Activated naive CD4-positive, alpha-beta T cell treated with Interleukin-2 at 50 U/mL for 16 hours (primary cell): ENCODE results near the gene PPARGC1A.

ENCODE experiments used
- DNase-seq: peaks from one replicate; pipeline ENCODE4 v3.0.0-alpha.2; 2020

Gene PPARGC1A

DNA sequence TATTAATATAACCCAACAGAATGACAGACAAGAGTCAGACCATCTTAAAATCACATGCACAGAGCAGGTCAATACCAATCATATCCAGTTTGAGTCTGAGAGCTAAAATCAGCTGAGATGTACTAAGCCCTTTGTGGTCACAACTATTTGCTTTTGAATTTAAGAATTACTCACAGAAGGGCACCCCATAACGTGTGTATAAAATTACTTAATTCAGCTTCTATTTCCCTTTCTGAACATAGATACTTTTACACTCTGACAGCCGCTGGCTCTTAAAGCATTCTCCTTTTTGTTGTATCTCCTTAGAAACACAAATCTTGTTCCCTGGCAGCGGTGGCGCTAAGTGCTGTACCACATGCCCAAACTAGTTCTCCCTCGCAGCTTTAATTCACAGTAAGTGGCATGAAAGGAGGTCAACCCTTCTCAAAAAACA, 14.8 kb upstream of the PPARGC1A start:
- DNase-seq, result no peak

DNA sequence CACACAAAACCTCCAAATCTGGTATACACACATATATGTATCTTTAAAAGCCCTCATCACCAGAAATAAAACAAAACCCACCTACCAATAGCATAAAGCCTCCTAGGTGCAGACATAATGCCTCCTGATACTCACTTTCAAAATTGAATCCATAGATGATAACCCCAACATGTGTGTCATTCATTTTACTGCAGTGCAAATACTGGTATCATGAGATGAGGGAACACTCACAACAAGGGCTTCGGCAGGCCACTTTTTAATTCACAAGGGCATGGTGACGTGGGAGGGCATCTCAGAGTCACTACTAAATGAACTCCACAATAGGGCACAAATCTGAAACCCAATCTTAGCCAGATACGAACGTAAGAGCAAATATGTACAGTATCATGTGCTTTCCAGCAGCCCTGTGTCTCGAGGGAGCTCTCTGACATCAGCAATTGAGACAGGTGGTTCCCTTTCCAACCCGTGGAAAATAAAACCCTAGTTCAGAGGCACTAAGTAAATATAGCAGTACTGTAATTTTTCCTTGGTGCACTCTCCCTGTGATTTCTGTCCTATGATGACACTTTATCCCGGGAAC, 14.1 kb upstream of the PPARGC1A start:
- no peak for DNase-seq

DNA sequence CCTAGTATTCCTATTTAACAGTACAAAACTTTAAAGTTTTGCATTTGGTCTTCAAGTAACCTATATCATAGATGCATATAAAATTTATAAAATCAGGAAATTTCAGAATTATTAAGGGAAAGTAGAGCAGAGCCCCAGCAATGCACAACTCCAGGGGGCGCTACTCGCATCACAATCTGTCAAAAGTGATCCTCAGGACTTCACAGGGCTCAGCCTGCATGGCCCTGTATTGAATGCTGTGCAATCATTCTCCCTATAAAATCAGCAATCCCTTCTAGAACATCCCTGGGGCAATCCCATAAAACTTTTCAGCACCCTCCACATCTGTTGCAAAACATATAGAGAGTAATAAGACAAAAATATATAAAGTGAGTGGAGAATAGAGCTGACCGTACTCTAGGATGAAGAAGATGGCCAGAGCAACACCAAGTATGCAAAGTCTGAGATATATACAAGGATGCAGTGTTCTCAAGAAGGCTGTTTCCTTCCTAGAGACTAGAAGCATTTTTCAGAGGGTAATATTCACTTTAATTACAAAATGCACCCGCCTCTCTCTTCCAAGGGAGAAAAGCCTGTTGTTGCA, 12.5 kb upstream of the PPARGC1A start:
- DNase-seq, result no peak

DNA sequence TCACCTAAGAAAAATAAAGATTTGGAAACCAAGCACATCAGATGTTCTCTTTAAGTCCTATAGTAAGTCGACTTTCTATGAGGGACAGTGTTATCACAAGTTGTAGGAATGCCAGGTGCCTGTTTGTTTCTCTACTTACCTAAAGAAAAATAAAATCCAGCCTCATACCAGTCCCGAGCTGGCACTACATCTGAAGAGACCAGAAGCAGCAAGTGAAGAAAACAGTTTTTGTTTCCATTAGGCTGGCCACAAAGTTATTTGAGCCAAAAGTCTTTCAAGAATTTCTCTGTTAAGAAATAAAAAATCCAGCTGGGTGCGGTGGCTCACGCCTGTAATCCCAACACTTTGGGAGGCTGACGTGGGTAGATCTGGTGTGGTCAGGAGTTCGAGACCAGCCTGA, 10.8 kb upstream of the PPARGC1A start:
- DNase-seq, result no peak

DNA sequence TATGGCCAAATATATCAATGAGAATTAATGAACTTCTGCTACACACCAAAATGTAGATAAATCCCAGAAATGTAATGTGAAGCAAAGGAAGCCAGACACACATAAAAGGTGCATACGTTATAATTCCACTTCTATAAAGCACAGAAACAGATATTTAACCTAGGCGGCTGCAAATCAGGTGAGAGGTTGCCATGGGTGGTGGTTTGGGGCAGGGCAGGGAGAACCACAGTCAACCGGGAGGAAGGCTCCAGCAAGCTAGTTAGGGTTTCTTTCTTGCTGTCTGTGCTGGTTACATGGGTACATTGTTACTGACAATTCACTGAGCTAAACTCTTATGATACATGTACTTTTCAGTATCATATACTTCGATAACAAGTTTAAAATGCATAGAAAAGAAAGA, 9.7 kb upstream of the PPARGC1A start:
- no peak for DNase-seq

DNA sequence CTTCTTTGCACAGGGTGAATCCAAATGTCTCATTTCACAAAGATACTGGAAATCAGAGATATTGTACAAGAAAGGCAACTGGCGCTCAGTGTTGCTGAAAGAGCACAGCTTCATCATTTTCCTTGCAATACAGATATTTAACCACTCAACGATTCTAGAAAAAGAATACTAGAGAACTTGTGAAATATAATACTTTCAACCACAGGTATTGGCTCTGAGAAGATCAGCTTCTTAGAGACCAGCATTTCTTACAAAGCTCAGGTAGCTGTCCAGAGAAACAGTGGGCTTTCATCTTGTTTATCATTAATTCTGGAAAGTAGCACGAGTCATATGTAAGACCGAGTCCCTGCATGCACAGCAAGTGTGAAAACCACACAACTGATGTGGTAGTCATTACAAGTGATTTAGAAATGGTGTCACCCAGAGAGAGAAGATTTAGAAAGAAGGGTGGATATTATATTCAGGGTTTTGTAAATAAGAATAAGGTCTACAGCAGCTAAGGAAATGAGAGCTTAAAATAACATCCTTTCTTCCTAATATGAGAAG, 7.8 kb upstream of the PPARGC1A start:
- no peak for DNase-seq

DNA sequence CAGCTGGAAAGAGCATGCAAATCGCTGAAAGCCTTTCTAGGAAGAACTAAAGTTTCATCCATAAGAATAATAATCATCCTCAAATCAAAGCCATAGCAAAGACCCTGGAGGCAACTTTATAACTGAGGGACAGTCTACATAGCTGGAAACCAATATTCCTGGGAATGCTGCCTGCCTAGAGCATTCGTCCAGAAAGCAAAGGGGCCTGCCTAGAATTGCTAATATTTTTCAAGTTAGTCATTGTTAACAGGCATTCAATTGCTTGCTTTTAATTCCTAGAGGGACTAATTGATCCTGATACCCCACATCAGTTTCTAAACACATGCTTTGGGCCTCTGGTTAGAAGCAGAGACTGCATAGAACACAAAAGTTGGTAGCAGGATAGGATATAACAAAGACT, 4.2 kb upstream of the PPARGC1A start:
- DNase-seq, result no peak

DNA sequence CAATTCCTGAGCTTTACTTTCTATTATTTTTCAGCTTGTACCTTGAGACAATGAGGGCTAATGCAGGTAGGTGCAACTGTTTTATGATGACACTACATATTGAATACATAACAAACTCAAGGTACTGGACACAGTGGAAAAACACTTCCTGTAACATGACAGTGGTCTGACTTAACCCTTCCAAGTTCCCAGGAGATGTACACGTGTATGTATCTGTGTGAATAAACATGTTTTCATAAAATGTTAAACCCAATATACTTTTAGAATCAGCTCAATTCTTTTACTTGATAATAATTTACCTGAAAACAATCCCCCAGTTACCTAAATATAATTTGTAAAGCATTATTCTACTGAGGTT, 1.2 kb upstream of the PPARGC1A start:
- no peak for DNase-seq

DNA sequence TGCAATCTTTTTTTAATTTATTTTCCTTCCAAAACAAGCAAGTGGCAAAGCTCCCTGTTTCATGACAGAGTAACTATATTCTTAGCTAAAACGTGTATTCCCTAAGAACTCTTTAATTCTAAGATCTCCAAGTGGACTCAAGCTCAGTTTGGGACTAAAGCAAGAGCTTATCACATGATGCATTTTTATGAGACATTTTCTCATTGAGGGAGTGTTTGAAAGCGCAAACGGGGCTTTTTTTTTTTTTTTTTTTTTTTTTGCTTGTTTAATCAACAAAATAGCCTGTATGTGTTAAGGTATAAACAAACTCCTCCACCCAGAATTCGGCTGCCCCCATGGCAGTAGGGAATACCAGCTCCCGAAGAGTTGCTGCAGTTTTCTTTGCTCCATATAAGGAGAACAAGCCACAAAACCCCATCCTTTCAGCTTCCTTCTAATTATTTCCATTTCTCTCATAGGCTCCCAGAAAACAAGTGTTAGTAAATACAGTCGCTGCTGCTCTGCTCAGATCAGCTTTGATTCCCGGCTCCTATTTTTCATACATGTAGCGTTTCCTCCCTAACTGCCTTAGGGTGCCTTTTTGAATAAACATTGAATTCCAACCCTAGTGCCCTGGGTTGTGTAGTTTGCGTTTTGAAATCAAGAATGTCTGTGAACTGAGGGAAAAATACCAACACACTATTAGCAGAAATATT, 669 bp upstream of the PPARGC1A start:
- no peak for DNase-seq

DNA sequence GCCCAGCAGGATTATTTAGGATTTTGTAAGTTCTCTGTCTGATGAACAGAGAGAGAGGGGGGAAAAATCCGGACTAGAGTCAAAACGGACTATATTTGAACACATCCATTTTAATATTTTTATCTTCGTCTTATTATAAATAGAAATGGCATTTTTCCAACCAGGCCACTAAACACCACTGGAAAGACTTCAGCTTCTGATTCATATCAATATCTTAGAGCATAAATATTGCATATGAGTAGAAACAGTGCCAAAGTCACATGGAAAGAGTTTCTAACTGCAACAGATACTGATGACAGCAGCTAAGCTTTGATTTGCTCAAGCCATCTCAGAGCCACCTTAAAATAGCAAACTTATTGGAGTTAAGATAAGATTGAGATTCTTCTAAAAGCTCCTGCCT, 456 bp downstream of the PPARGC1A start:
- no peak for DNase-seq

DNA sequence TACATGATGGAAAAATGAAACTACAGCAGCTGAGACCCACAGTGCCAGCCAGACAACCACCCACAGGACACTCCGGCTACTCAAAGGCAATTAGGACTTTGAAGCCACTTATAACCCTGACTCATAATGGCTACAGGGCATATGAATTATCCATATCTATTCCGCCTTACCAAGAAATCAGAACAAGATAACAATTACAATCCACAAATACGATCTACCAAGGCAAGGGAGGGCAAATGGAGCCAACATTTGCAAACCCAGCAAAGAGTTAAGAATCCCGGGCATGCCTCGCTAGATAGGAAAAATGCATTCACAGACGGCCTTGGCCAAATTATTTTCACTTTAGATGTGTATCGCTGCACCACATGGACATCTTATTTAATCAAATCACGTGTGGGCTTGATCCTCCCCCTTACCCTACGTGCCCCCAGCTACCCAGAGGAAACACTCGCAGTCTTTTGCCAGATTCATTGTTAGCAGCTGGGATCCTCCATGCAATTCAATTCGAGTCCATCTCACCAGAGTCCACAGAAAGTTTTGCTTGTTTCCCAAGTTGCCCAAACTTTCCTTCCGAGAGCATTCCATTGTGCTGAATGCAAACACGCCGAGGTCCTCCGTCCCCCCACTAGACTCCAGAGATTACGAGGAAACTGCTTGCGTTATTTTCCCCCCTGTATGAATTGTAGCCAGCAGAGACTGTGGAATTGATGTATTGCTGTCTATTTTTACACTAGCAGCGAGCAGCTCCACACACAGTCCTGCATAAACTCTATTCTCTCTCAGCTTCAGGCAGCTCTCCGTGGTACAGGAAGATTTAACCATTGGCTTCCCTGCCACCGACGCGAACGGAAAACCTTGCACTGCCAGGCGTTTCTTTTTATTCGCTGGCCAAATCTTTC, 1.2 kb downstream of the PPARGC1A start:
- no peak for DNase-seq

DNA sequence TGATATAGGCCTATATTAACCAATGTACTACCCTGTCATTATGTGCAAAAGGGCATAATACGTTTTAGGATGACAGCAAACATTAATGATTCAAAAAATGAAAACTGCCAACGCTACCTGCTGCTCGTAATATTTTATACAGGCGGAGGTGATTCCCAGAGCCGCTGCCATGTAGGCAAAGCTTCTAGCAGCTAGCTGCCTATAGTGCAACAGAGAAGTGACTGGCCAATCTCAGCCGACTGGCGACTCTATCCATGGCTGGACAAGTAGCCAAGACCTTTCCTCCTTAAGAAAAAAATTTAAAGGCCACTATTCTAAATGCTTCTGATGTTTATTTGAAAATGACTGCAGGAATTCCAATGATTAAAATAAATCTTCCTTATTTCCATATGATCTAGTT, 1.9 kb downstream of the PPARGC1A start:
- no peak for DNase-seq

DNA sequence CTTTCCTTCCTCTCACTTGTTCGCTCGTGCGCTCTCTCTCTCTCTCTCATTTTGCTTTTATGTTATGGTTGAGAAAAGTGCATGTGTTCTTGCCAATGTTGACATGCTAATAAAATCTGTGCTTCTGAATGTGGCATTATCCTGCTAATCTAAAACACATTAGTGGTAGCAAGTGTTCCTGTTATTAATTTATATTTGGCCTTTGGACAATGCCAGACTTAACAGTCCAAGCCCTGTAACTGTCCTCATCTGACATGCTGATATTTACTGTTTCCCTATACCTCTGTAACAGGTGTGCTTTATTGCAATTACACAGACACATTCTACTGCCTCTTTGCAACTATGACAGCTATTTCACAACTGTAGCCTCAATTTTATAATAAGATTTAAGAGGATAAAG, 2.7 kb downstream of the PPARGC1A start:
- DNase-seq, result no peak

DNA sequence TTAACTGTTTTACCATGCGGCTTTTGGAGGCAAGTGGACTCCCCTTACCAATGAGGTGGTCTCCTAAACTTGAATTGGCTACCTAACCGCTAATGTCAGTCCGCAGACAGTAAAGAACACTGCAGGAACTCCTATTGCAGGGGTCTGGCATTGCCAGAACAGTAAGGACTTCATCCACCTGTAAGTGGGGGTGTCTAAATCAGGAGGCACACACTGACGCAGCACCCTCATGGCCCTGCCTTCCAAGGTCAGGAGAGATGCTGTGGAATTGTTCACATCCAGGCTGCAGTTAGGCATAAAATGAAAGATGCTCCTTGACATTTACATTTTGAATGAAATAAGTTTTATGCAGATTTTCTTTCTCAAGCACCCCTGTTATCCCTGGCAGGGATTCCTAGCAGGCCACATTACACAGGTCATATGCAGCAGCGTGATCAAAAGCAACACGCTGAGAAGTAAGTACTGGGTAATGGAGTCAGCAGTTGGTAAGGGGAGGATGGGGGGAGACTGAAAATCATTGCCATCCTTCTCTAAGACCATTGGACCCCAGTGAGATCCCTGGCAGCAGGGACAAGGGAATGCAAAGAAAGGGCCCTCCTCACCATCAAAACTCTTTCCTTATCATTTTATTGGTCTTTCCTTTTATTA, 3.8 kb downstream of the PPARGC1A start:
- DNase-seq, result no peak

DNA sequence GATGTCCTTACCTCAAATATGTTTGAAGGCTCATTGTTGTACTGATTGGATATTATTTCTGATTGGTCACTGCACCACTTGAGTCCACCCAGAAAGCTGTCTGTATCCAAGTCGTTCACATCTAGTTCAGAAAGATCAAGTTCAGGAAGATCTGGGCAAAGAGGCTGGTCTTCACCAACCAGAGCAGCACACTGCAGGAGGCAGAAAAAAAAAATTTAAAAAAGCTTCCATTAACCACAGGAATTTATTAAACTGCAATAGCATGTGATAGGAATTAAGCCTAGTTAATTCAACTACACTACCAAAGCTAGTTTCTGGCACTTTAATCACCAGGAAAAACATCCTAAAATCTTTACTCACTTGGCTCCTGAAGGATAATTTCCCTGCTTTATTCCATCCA, 5.1 kb downstream of the PPARGC1A start:
- DNase-seq, result no peak

DNA sequence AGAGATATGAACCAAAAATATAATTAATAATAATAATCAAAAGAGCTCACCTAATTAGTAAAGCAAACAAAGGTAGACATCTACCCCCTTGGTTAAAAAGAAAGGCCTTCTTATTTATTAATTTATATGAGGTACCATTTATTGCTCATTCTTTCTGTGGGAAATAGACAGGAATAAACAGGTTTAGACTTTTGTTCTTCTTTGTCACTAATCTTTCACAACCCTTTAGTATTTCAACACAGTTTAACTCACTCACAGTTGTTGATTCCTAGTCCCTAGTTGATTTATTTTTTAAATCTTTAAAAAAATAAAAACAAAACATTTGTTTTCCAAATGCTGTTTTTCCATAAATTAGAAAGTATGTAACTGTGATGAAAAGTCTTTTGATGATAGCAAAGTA, 5.6 kb downstream of the PPARGC1A start:
- no peak for DNase-seq

DNA sequence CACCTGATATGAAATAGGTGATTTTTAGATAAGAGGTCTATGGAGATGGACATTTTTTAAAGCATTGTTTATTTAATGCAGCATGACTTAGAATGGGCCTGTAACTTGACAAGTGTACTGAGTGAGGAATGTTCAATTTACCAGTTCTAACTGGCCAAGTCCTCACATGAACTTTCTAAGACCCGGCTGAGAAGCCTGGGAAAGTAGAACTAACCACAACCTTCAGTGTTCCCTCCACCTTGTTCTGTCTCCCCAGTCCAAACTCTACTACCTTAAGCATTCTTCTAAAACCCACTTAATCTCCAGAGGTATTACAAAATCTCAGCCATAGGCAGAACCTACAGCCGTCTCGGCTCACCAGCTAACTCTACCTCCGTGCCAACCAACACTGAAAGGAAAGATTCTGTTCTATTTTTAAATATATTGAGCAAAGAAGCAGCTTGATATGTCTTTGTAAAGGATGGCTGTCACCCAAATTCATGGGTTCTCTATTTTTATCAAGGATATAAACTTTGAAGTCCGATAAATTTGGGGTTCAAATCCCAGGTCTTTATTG, 6.8 kb downstream of the PPARGC1A start:
- no peak for DNase-seq

DNA sequence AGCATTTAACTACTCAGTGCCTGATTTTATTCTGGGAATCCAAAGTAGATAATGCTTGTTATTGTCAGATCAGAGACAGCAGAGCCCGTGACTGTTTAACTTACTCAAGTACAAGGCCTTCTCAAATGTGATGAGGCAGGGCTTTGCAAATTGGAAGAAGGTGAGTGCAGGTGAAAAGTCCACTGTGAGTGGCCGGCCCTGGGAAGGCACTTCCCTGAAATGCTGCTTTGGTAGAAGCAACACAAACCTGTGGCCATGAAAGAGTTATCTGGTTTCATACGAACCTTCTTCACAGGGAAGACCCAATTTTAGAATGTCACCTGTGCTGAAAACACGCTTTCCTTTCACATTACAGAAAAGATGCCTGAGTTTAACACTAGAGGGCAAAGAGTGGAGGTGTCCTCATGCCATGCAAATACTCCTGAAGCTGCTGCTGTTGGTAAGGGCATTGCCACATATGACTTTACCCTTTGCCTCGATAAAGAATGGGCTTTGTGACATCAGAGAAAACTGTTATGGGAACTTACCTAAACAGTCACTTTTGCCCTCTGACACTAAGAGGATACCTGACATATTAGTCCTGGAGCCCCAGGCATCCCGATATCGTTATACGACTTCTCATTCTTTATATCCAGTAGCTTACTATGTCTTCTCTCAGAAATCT, 8.0 kb downstream of the PPARGC1A start:
- DNase-seq, result no peak

DNA sequence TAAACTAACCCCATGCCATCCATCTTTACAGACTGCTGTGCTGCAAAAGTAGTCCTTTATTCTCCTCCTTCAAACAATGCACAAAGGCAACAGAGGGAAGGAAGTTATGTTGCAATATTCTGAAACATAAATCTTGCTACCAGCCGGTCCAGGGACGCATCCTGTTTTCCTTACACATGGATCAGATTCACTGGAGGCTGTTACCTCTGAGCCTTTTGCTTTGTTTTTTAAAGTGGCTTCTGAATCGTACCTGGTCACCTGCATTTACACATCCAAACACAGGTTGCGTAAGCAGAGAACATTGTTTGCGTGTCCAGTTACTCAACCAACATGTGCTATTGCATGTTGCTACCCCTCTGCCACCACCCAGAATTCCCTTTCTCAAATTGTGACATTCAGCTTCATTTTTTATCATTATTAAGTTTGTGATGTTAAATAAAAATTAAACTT, 8.8 kb downstream of the PPARGC1A start:
- no peak for DNase-seq

DNA sequence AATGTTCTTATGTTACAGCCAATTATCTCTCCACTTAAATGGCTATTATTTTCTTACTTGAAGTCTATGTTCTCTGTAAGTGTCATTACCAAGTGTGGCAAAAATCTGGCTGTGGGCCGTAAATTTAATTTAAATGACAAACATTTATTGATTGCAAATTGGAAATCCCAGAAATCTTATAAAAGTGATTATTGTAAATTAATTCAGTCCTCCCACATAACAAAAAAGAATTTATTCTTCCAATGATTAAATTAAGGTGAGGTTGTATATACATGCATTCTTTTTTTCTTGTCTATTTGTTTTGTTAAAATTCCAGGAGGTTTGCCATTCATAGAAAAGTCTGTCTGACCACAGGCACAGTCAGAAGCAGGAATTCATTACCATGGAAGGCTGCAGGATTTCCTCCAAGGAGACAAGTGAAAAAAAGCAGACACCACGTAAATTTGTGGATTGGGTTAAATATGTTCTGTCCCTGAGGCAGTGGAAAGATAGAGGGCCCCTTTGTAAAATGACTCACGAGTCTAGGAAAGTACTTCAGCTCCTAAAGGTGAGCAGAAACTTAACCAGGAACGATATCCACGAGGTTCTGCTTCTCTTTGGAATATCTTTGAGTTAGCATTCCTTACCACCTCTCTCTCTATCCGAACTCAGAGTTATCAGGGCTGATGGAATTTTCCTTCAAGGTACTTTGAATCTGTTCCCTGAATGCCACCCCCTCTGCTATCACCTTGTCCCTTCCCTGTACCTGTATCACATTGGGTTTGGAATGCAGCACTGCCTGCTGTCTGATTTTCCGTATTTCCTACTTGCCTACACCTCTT, 10.7 kb downstream of the PPARGC1A start:
- no peak for DNase-seq
